Heart left ventricle (tissue), 16 donors: ENCODE data around the gene CPM. TPM values are rescaled to one million over a fixed set of nuclear protein-coding genes. Genes with fewer than 3 reads are reported as not detected.
"Not testable (repeated sequence)": the region's sequence is repeated elsewhere in the genome, so short reads cannot be mapped to it uniquely, and the experiment has no call there.

ENCODE experiments used
- ATAC-seq, 4 donors: fragments of 200-7000 bp; cut with Tn5 transposase; one replicate each; pipeline ENCODE4 v1.9.1; 2020 to 2022; ENCODE audit warnings: moderate library complexity in 4 of 4, mild to moderate bottlenecking in 3 of 4, moderate number of reproducible peaks in 1 of 4
- DNase-seq, 5 donors: peaks; one replicate each; pipeline ENCODE4 v3.0.0-alpha.2; 2020
- H3K27ac ChIP-seq, 12 donors: fragments of 200-600 bp; sonication (generic) in 4 of 12; one replicate each; pipeline versions ENCODE4 v1.5.0 to v1.8.0; 2016 to 2022; ENCODE audit warnings: mild to moderate bottlenecking in 2 of 12
- H3K27me3 ChIP-seq, 9 donors: fragments of 200-600 bp; sonication (generic) in 2 of 9; one replicate each; pipeline versions ENCODE4 v1.5.1 to v1.8.0; 2016 to 2022; ENCODE audit warnings: mild to moderate bottlenecking in 3 of 9
- H3K36me3 ChIP-seq, 9 donors: fragments of 200-600 bp; sonication (generic) in 2 of 9; one replicate each; pipeline versions ENCODE4 v1.5.0 to v1.8.0; 2018 to 2022; ENCODE audit warnings: mild to moderate bottlenecking in 2 of 9
- H3K4me1 ChIP-seq, 12 donors: fragments of 200-600 bp; sonication (generic) in 4 of 12; one replicate each; pipeline versions ENCODE4 v1.5.0 to v1.8.0; 2016 to 2022; ENCODE audit warnings: mild to moderate bottlenecking in 3 of 12
- H3K4me3 ChIP-seq, 12 donors: fragments of 200-600 bp; sonication (generic) in 4 of 12; one replicate each; pipeline versions ENCODE4 v1.5.0 to v1.8.0; 2017 to 2022; ENCODE audit warnings: mild to moderate bottlenecking in 9 of 12, moderate library complexity in 4 of 12
- H3K9me3 ChIP-seq, 12 donors: fragments of 200-600 bp; sonication (generic) in 4 of 12; one replicate each; pipeline versions ENCODE4 v1.5.0 to v1.8.0; 2016 to 2022; ENCODE audit warnings: mild to moderate bottlenecking in 1 of 12
- CTCF ChIP-seq, 12 donors: fragments of 200-600 bp; sonication (generic) in 4 of 12; IDR thresholded peaks; one replicate each; pipeline versions ENCODE4 v1.5.0 to v1.8.0; 2018 to 2022; ENCODE audit warnings: antibody characterized with exemption in 12 of 12, mild to moderate bottlenecking in 5 of 12
- POLR2A ChIP-seq, 2 donors: fragments of 450-650 bp; IDR thresholded peaks; one replicate each; pipeline ENCODE4 v1.6.1; 2017; ENCODE audit warnings: antibody characterized with exemption in 2 of 2, mild to moderate bottlenecking in 2 of 2, moderate library complexity in 2 of 2
- WGBS, 4 donors: extraction: QIAGEN DNeasy Blood & Tissue Kit in 2 of 4; methylation state at CpG; one replicate each; pipeline versions ENCODE4 v1.1.5 to v1.1.7; 2013 to 2018; 5-methylcytosine and 5-hydroxymethylcytosine counted together
- intact Hi-C, 10 donors: fragments of 100-400 bp; cut with DNase I; formaldehyde crosslinking; loops; one replicate each; pipeline versions ENCODE4 v1.11.1 to v1.14.2; 2022
- polyA plus RNA-seq, 2 donors: library from polyadenylated mRNA; stranded (reverse); fragments of 200-250 nt; gene quantifications; one replicate each; pipeline ENCODE4 v1.2.3, GENCODE V29; 2013
- total RNA-seq, 9 donors: library from RNA; depleted of rRNA in 2 of 9; stranded (reverse); fragments of >200 nt in 2 of 9; fragmentation: NEBNext Ultra II Directional in 3 of 9; extraction: Animal tissue kit (Norgen Biotek cat#: 25700) in 3 of 9; gene quantifications; one replicate each; pipeline versions ENCODE4 v1.1.0 to v1.2.4, GENCODE V29; 2016 to 2023
- donor health status: ischemic (EF 13 %, LVEDD 7.1; RV severe dilation, severe dysfunction).
- donor health status: healthy with polysubstance abuse.
- donor health status: DM: no; HTN: yes; CAD: no.
- donor health status: DM: no; HTN: no; CAD: no.
- donor health status: ischemic (EF 25% LVEDD 6.9; RV normal size, moderate dysfunction).
- donor health status: ischemic (EF 25% LVEDD 5.7; RV mildly dilated, moderate dysfunction).
- donor health status: healthy.
- donor health status: DM: yes; HTN: yes; CAD: no.
- donor health status: ischemic (EF 35%, LVEDD 5.7; RV mildly dilated, moderate dysfunction).
- donor health status: nonischemic (EF 11% LVEDD 7.7; RV severe dilation, severe dysfunction).
- donor health status: DM: yes; HTN: yes; CAD: no.
- donor health status: PGD.
- donor health status: ischemic (EF 29% LVEDD 5.4; RV normal size, mild dysfunction).
- donor health status: nonischemic (EF 23%, LVEDD 6.1; RV moderate dilation, normal function).

Gene CPM
- total and polyA plus RNA-seq, 11 donors: 2.0 to 25.4 (median 8.8) TPM

GRCh38 chr12:68842784-68843567, 90.0 kb downstream of the CPM start:
- no peak overlapping the region for H3K27ac ChIP-seq
- peaks cover 4 to 70% (median 52%) of the 10 kb centered on the region in 9 donors for H3K36me3 ChIP-seq
- no peak overlapping the region for H3K4me3 ChIP-seq
- no peaks in the 10 kb centered on the region for H3K4me1 ChIP-seq
- DNase-seq (no peak), ATAC-seq (no peak)
- intact Hi-C loops: no loop called here
- no peaks in the 10 kb centered on the region for H3K9me3 ChIP-seq
- no peaks in the 10 kb centered on the region for H3K27me3 ChIP-seq
- TF ChIP-seq CTCF (IDR thresholded peaks at IDR 0.05) (no peak), POLR2A (IDR thresholded peaks at IDR 0.05) (no peak)
- 69 to 86% (median 84%) methylated on average over 2 of the region's 2 CpGs for WGBS, 4 donors

- no peak for DNase-seq
- Histone ChIP-seq H3K27me3 (no peaks in the 10 kb centered on the region), H3K27ac (no peak overlapping the region), H3K9me3 (no peaks in the 10 kb centered on the region), H3K4me3 (no peak overlapping the region), H3K4me1 (no peaks in the 10 kb centered on the region), H3K36me3 (peaks cover 4 to 79% (median 61%) of the 10 kb centered on the region in 9 donors)
- TF ChIP-seq CTCF (IDR thresholded peaks at IDR 0.05) (no peak), POLR2A (IDR thresholded peaks at IDR 0.05) (no peak)
- intact Hi-C loops: no loop called here
- ATAC-seq: no peak
- 93 to 96% (median 94%) methylated on average over 3 of the region's 3 CpGs for WGBS, 4 donors
Measured at GRCh38 chr12:68842123-68842522, 90.8 kb downstream of the CPM start.

- no peak for DNase-seq
- no peak for ATAC-seq
- intact Hi-C loops: no loop called here
- WGBS, 4 donors: 89 to 94% (median 91%) methylated on average over 2 of the region's 2 CpGs
- no peaks in the 10 kb centered on the region for H3K4me1 ChIP-seq
- no peaks in the 10 kb centered on the region for H3K9me3 ChIP-seq
- no peak for TF ChIP-seq CTCF (IDR thresholded peaks at IDR 0.05)
- no peak for TF ChIP-seq POLR2A (IDR thresholded peaks at IDR 0.05)
- no peak overlapping the region for H3K27ac ChIP-seq
- H3K4me3 ChIP-seq: no peak overlapping the region
- no peaks in the 10 kb centered on the region for H3K27me3 ChIP-seq
- peaks cover 4 to 83% (median 65%) of the 10 kb centered on the region in 9 donors for H3K36me3 ChIP-seq
Measured at GRCh38 chr12:68841717-68842116, 91.3 kb downstream of the CPM start.

- H3K9me3 ChIP-seq, ATAC-seq, H3K27ac ChIP-seq, intact Hi-C loops, DNase-seq, H3K4me1 ChIP-seq, H3K4me3 ChIP-seq, H3K27me3 ChIP-seq: not testable (repeated sequence)
- 96 to 97% (median 96%) methylated on average over 5 of the region's 5 CpGs for WGBS, 4 donors
- peaks cover 4 to 88% (median 70%) of the 10 kb centered on the region in 9 donors for H3K36me3 ChIP-seq
Measured at GRCh38 chr12:68841175-68841574, 91.8 kb downstream of the CPM start.
